WERI-Rb-1 (cell line): ENCODE results near the gene FHIT.

Source experiments
- DNase-seq: peaks from one replicate; pipeline ENCODE4 v3.0.0-alpha.2; 2020
- H3K27ac ChIP-seq: fragments of 250-450 bp; sonication (Bioruptor Pico); 2 replicates; pipeline ENCODE4 v1.5.1; 2020; ENCODE audit warnings: mild to moderate bottlenecking, moderate library complexity
- H3K27me3 ChIP-seq: fragments of 250-450 bp; sonication (Bioruptor Pico); 2 replicates; pipeline ENCODE4 v1.5.1; 2021; ENCODE audit warnings: mild to moderate bottlenecking, low read depth, moderate library complexity; ENCODE audit not compliant: insufficient read depth, severe bottlenecking
- H3K36me3 ChIP-seq: fragments of 250-450 bp; sonication (Bioruptor Pico); 2 replicates; pipeline ENCODE4 v1.5.1; 2020; ENCODE audit warnings: mild to moderate bottlenecking, moderate library complexity
- H3K4me3 ChIP-seq: 2 replicates; pipeline ENCODE4 v1.5.1; 2011; ENCODE audit warnings: low read depth, mild to moderate bottlenecking, control low read depth, low read length
- H3K9me3 ChIP-seq: fragments of 250-450 bp; sonication (Bioruptor Pico); 2 replicates; pipeline ENCODE4 v1.5.1; 2021; ENCODE audit warnings: mild to moderate bottlenecking, moderate library complexity; ENCODE audit not compliant: severe bottlenecking
- CTCF ChIP-seq: IDR thresholded peaks from 2 replicates; pipeline ENCODE4 v1.5.1; 2011; ENCODE audit warnings: low read depth, mild to moderate bottlenecking, control low read depth, inconsistent platforms, low read length

The FHIT gene

DNA sequence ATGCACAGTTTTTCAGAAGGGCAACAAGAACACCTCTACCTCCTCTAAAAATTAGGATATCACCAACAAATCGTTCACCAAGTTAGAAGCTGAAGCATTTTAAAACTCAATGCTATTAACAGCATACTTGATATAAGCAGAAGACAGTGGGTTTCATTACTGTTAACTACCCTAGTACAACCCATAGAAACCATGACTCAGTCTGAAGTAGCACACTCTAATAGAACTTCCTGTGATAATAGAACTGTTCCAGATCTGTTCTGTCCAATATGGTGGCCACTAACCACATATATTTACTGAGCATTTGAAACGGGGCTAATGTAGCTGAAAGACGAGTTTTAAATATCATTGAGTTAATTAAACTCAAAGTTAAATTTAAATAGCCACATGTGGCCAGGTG, 1075.6 kb downstream of the FHIT start:
- H3K27me3 ChIP-seq, result no peaks in the 10 kb centered on the region
- H3K9me3 ChIP-seq, result no peaks in the 10 kb centered on the region
- TF ChIP-seq CTCF, result no peak
- no peak overlapping the region for H3K4me3 ChIP-seq
- no peak for DNase-seq
- no peaks in the 10 kb centered on the region for H3K36me3 ChIP-seq
- H3K27ac ChIP-seq, result no peak overlapping the region

- no peak for TF ChIP-seq CTCF
- Histone ChIP-seq H3K4me3 (no peak overlapping the region), H3K27ac (no peak overlapping the region), H3K27me3 (no peaks in the 10 kb centered on the region), H3K36me3 (no peaks in the 10 kb centered on the region), H3K9me3 (no peaks in the 10 kb centered on the region)
- no peak for DNase-seq
Measured at GRCh38 chr3:60169755-60170154, 1081.5 kb downstream of the FHIT start.

- no peaks in the 10 kb centered on the region for H3K27me3 ChIP-seq
- TF ChIP-seq CTCF, result no peak
- H3K9me3 ChIP-seq, result no peaks in the 10 kb centered on the region
- no peak overlapping the region for H3K27ac ChIP-seq
- no peak overlapping the region for H3K4me3 ChIP-seq
- no peak for DNase-seq
- H3K36me3 ChIP-seq, result no peaks in the 10 kb centered on the region
Measured at GRCh38 chr3:60167186-60167585, 1084.1 kb downstream of the FHIT start.

DNA sequence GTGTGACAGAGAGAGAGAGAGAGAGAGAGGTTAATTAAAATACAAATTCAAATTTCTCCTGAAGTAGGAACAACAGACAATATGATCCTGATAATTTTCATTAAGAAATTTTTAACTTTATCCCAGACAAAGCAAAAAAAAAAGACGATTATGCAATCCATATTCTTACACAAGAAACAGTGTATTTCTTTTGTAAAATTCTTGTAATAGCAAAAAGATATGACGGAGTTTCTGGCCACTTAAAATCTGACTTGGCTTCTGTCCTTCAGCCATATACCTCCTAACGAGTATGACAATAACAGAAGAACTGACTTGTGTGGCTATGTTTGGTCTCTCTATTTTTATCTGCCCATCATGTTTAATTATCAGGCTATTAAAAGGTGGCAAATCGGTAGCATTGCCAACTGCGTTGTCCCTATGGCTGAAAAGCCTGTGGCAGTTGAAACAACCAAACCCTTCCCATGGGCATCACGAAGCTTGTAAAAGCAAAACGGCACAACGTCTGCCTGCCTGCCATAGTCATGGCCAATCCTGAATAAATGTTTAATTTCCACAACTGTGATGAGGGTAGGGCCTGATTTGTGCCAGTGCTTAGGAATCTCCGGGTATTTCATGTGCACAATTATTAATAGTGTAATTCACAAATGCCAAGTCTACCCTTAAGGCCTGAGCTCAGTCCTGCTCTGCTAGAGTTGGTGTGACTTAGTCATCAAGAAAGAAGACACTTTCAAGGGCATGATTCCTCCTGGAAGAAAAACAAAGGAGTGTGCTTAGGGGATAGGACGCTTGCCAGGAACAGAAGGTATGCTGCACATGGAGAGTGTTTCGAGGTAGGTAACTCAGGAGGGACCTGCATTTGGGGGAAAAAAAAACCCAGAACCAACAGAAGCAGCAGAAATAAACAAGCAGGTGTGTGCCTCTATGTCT, 1090.2 kb downstream of the FHIT start:
- DNase-seq, result no peak
- Histone ChIP-seq H3K4me3 (no peak overlapping the region), H3K9me3 (no peaks in the 10 kb centered on the region), H3K27ac (no peak overlapping the region), H3K36me3 (no peaks in the 10 kb centered on the region), H3K27me3 (no peaks in the 10 kb centered on the region)
- TF ChIP-seq CTCF, result no peak

DNA sequence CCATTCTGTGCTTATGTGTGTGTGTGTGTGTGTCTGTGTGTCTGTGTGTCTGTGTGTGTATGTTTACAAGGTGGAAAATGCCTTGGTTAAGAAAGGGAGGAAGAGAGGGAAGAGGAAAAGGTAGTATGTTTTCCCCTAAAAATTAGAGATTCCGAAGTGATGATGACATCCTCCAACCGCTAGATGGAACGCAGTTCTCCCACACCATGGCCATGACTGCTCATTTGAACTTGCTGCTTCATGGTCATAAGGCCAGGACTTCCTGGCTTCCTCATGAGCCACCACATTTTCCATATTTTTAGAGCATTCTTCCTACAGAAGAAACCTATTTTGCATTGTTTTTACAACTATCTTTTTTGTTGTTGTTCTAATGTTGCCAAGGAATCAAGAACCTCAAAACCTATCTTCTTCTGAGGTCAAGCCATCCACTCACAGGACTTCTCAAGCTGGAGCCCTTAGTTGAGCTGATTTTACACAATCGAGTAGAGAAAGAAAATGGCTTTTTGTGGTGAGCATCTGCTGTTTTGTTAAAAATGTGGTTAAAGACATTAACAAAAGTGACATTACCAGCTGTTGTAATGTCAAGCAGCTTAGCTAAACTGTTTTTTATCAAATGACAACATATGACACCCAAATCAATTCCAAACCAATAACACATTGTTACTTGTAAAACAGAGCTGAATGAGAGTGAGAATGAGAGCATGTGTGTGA, 1091.0 kb downstream of the FHIT start:
- H3K27ac ChIP-seq, result no peak overlapping the region
- no peak overlapping the region for H3K4me3 ChIP-seq
- no peaks in the 10 kb centered on the region for H3K9me3 ChIP-seq
- no peak for DNase-seq
- no peaks in the 10 kb centered on the region for H3K27me3 ChIP-seq
- TF ChIP-seq CTCF, result no peak
- H3K36me3 ChIP-seq, result no peaks in the 10 kb centered on the region
